Measurements from ENCODE around the gene ATP6AP1.

Gene ATP6AP1

GRCh38 chrX:154452823-154453222, 24.3 kb downstream of the ATP6AP1 start:
- DNase-seq, result no peak

- no peak for DNase-seq
These were observed 29.1 kb downstream of the ATP6AP1 start for GRCh38 chrX:154457491-154458115.

GRCh38 chrX:154458116-154458953, 29.9 kb downstream of the ATP6AP1 start, which contains the start of gene PLXNA3:
PLXNA3 (plus strand) TSS chrX:154458281; CDS start chrX:154460184, 1,903 bp downstream.
- DNase-seq, result no peak

- DNase-seq, result peak; percentile 47
These were observed 30.7 kb downstream of the ATP6AP1 start for GRCh38 chrX:154458954-154459778.

- DNase-seq, result peak; percentile 40
These were observed 31.4 kb downstream of the ATP6AP1 start for GRCh38 chrX:154459832-154460231.

GRCh38 chrX:154460326-154460725, 31.8 kb downstream of the ATP6AP1 start:
- DNase-seq, result peak; percentile 26

GRCh38 chrX:154462396-154462795, 33.9 kb downstream of the ATP6AP1 start:
- DNase-seq, result no peak

GRCh38 chrX:154463611-154464220, 35.2 kb downstream of the ATP6AP1 start:
- no peak for DNase-seq

GRCh38 chrX:154464806-154465365, 36.4 kb downstream of the ATP6AP1 start:
- no peak for DNase-seq

- no peak for DNase-seq
These were observed 37.1 kb downstream of the ATP6AP1 start for GRCh38 chrX:154465601-154466000.

GRCh38 chrX:154466036-154466435, 37.6 kb downstream of the ATP6AP1 start:
- no peak for DNase-seq

GRCh38 chrX:154466907-154467306, 38.4 kb downstream of the ATP6AP1 start:
- DNase-seq, result no peak

- no peak for DNase-seq
These were observed 39.1 kb downstream of the ATP6AP1 start for GRCh38 chrX:154467556-154467955.

GRCh38 chrX:154468217-154468616, 39.7 kb downstream of the ATP6AP1 start:
- no peak for DNase-seq

- DNase-seq, result no peak
These were observed 40.6 kb downstream of the ATP6AP1 start for GRCh38 chrX:154469114-154469513.

GRCh38 chrX:154469880-154470279, 41.4 kb downstream of the ATP6AP1 start:
- no peak for DNase-seq

- DNase-seq, result no peak
These were observed 42.0 kb downstream of the ATP6AP1 start for GRCh38 chrX:154470434-154470833.

GRCh38 chrX:154470914-154471568, 42.6 kb downstream of the ATP6AP1 start:
- no peak for DNase-seq

GRCh38 chrX:154471839-154472684, 43.6 kb downstream of the ATP6AP1 start:
- no peak for DNase-seq

GRCh38 chrX:154472685-154473632, 44.5 kb downstream of the ATP6AP1 start:
- no peak for DNase-seq
